HG03457 (cell line): ENCODE data around the gene PCDHGB7.
"Not testable (repeated sequence)": the region's sequence is repeated elsewhere in the genome, so short reads cannot be mapped to it uniquely, and the experiment has no call there.

Experiments
- ATAC-seq: cut with Tn5 transposase; IDR thresholded peaks from one replicate; pipeline ENCODE4 v1.9.1; 2021; ENCODE audit warnings: moderate number of reproducible peaks; ENCODE audit not compliant: unreplicated experiment

Gene PCDHGB7

GRCh38 chr5:141394401-141395187 lies 22.9 kb upstream of the PCDHGB7 start:
- ATAC-seq: not testable (repeated sequence)

- not testable (repeated sequence) for ATAC-seq
These were observed 19.5 kb upstream of the PCDHGB7 start, which contains the start of gene PCDHGB5 for GRCh38 chr5:141397756-141398551. Gene PCDHGB5, plus strand, starts transcription at chr5:141397947. Its CDS starts 181 bp downstream, at chr5:141398128.

- no peak for ATAC-seq
These were observed 18.9 kb upstream of the PCDHGB7 start for GRCh38 chr5:141398608-141399007.

- no peak for ATAC-seq
These were observed 17.8 kb upstream of the PCDHGB7 start for GRCh38 chr5:141399555-141400258.

- no peak for ATAC-seq
These were observed 14.8 kb upstream of the PCDHGB7 start, which contains the start of gene PCDHGA9 for GRCh38 chr5:141402553-141403243. Gene PCDHGA9, plus strand, starts transcription at chr5:141402778. Its CDS starts 175 bp downstream, at chr5:141402953.

GRCh38 chr5:141403387-141403786 lies 14.1 kb upstream of the PCDHGB7 start:
- no peak for ATAC-seq

GRCh38 chr5:141407790-141408505 lies 9.5 kb upstream of the PCDHGB7 start, which contains the start of gene PCDHGB6:
Gene PCDHGB6, plus strand, starts transcription at chr5:141408021. Its CDS starts 182 bp downstream, at chr5:141408203.
- ATAC-seq: not testable (repeated sequence)

- ATAC-seq: no peak
These were observed 7.7 kb upstream of the PCDHGB7 start for GRCh38 chr5:141409598-141410306.

GRCh38 chr5:141411575-141411974 lies 5.9 kb upstream of the PCDHGB7 start:
- ATAC-seq: no peak

GRCh38 chr5:141412854-141413539 lies 4.5 kb upstream of the PCDHGB7 start, which contains the start of gene PCDHGA10:
Gene PCDHGA10, plus strand, starts transcription at chr5:141412987. Its CDS starts 189 bp downstream, at chr5:141413176.
- peak; percentile 59 for ATAC-seq

- no peak for ATAC-seq
These were observed 3.9 kb upstream of the PCDHGB7 start for GRCh38 chr5:141413540-141414069.

GRCh38 chr5:141414548-141415274 lies 2.8 kb upstream of the PCDHGB7 start:
- ATAC-seq: not testable (repeated sequence)

- ATAC-seq: not testable (repeated sequence)
These were observed 2.2 kb upstream of the PCDHGB7 start for GRCh38 chr5:141415275-141415618.

- ATAC-seq: no peak
These were observed 1.8 kb downstream of the PCDHGB7 start for GRCh38 chr5:141419074-141419880.

- ATAC-seq: no peak
These were observed 3.5 kb downstream of the PCDHGB7 start, which contains the start of gene PCDHGA11 for GRCh38 chr5:141420855-141421488. Gene PCDHGA11, plus strand, starts transcription at chr5:141421051. Its CDS starts 177 bp downstream, at chr5:141421228.

- ATAC-seq: no peak
These were observed 4.0 kb downstream of the PCDHGB7 start for GRCh38 chr5:141421489-141421855.
